ENCODE data around the gene DOCK3.

GRCh38 chr3:51216291-51216690, 541.6 kb downstream of the DOCK3 start:
- TF ChIP-seq, protein P1, sequence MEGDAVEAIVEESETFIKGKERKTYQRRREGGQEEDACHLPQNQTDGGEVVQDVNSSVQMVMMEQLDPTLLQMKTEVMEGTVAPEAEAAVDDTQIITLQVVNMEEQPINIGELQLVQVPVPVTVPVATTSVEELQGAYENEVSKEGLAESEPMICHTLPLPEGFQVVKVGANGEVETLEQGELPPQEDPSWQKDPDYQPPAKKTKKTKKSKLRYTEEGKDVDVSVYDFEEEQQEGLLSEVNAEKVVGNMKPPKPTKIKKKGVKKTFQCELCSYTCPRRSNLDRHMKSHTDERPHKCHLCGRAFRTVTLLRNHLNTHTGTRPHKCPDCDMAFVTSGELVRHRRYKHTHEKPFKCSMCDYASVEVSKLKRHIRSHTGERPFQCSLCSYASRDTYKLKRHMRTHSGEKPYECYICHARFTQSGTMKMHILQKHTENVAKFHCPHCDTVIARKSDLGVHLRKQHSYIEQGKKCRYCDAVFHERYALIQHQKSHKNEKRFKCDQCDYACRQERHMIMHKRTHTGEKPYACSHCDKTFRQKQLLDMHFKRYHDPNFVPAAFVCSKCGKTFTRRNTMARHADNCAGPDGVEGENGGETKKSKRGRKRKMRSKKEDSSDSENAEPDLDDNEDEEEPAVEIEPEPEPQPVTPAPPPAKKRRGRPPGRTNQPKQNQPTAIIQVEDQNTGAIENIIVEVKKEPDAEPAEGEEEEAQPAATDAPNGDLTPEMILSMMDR (IDR thresholded peaks at IDR 0.05), result no peak
- no peak for TF ChIP-seq POLR2AphosphoS5 (IDR thresholded peaks at IDR 0.05)
- TF ChIP-seq POLR2A (IDR thresholded peaks at IDR 0.05), result no peak
